Activated T-helper 2 cell treated with anti-CD3 and anti-CD28 coated beads, Interferon-gamma antibody, Interleukin-2, Interleukin-4, amounts not matched to agents 10 μg/mL and 5 μg/mL and 100 μg/mL, durations not matched to agents 14 hours and 24 hours and 36 hours (primary cell): ENCODE results near the gene SS18L1. TPM values are rescaled to one million over a fixed set of nuclear protein-coding genes. Genes with fewer than 3 reads are reported as not detected.

Experiments used
- DNase-seq: peaks from one replicate; pipeline ENCODE4 v3.0.0; 2021; ENCODE audit warnings: low spot score
- H3K27ac Mint-ChIP-seq: one replicate; pipeline ENCODE4 v1.8.0; 2021; ENCODE audit warnings: mixed read lengths
- H3K27me3 Mint-ChIP-seq: one replicate; pipeline ENCODE4 v1.8.0; 2021; ENCODE audit warnings: low read depth, mixed read lengths
- H3K36me3 Mint-ChIP-seq: one replicate; pipeline ENCODE4 v1.8.0; 2021; ENCODE audit warnings: low read depth, mixed read lengths
- H3K4me1 Mint-ChIP-seq: one replicate; pipeline ENCODE4 v1.8.0; 2021; ENCODE audit warnings: low read depth, mixed read lengths
- H3K4me3 Mint-ChIP-seq: one replicate; pipeline ENCODE4 v1.8.0; 2021; ENCODE audit warnings: low read depth, mild to moderate bottlenecking, moderate library complexity, mixed read lengths
- H3K9me3 Mint-ChIP-seq: one replicate; pipeline ENCODE4 v1.8.0; 2021; ENCODE audit warnings: mixed read lengths
- intact Hi-C: fragments of 100-400 bp; cut with micrococcal nuclease; formaldehyde crosslinking; loops from one replicate; pipeline ENCODE4 v1.15.1; 2023
- total RNA-seq: library from RNA; stranded (reverse); gene quantifications from 2 replicates; pipeline ENCODE4 v1.2.3, GENCODE V29; 2022

Gene SS18L1
- total RNA-seq, 1 donor from 2014 or later = 26.0 TPM

GRCh38 chr20:62135573-62136266, 7.8 kb upstream of the SS18L1 start:
- intact Hi-C loops = no loop called here
- Mint-ChIP-seq H3K4me3 (no peak overlapping the region), H3K27me3 (no peaks in the 10 kb centered on the region), H3K9me3 (no peaks in the 10 kb centered on the region), H3K36me3 (peaks cover 90% of the 10 kb centered on the region), H3K4me1 (peaks cover 21% of the 10 kb centered on the region), H3K27ac (no peak overlapping the region)
- DNase-seq = no peak

GRCh38 chr20:62136283-62137091, 7.1 kb upstream of the SS18L1 start:
- intact Hi-C loops = no loop called here
- Mint-ChIP-seq H3K4me3 (no peak overlapping the region), H3K36me3 (peaks cover 89% of the 10 kb centered on the region), H3K27me3 (no peaks in the 10 kb centered on the region), H3K27ac (no peak overlapping the region), H3K4me1 (peaks cover 27% of the 10 kb centered on the region), H3K9me3 (no peaks in the 10 kb centered on the region)
- DNase-seq = peak; percentile 49

- intact Hi-C loops = no loop called here
- Mint-ChIP-seq H3K36me3 (peaks cover 90% of the 10 kb centered on the region), H3K4me1 (peaks cover 30% of the 10 kb centered on the region), H3K27ac (no peak overlapping the region), H3K9me3 (no peaks in the 10 kb centered on the region), H3K4me3 (no peak overlapping the region), H3K27me3 (no peaks in the 10 kb centered on the region)
- no peak for DNase-seq
Observed at GRCh38 chr20:62137092-62137384, 6.5 kb upstream of the SS18L1 start.

GRCh38 chr20:62137478-62138203, 5.9 kb upstream of the SS18L1 start:
- Mint-ChIP-seq H3K27ac (no peak overlapping the region), H3K9me3 (no peaks in the 10 kb centered on the region), H3K36me3 (peaks cover 89% of the 10 kb centered on the region), H3K27me3 (no peaks in the 10 kb centered on the region), H3K4me3 (no peak overlapping the region), H3K4me1 (peaks cover 28% of the 10 kb centered on the region)
- DNase-seq = no peak
- intact Hi-C loops = no loop called here

GRCh38 chr20:62138204-62138543, 5.4 kb upstream of the SS18L1 start:
- no peak overlapping the region for H3K4me3 Mint-ChIP-seq

GRCh38 chr20:62138912-62139311, 4.7 kb upstream of the SS18L1 start:
- Mint-ChIP-seq H3K27me3 (no peaks in the 10 kb centered on the region), H3K4me1 (peaks cover 25% of the 10 kb centered on the region), H3K9me3 (no peaks in the 10 kb centered on the region), H3K27ac (no peak overlapping the region), H3K36me3 (peaks cover 79% of the 10 kb centered on the region), H3K4me3 (no peak overlapping the region)
- intact Hi-C loops = no loop called here
- no peak for DNase-seq

More at GRCh38 chr20:62138204-62138543, 5.4 kb upstream of the SS18L1 start:
- Mint-ChIP-seq H3K36me3 (peaks cover 86% of the 10 kb centered on the region), H3K9me3 (no peaks in the 10 kb centered on the region), H3K27me3 (no peaks in the 10 kb centered on the region), H3K4me1 (peaks cover 27% of the 10 kb centered on the region), H3K27ac (peak overlapping the region; percentile 1)
- no peak for DNase-seq
- intact Hi-C loops = no loop called here

- H3K27ac Mint-ChIP-seq = no peak overlapping the region
- H3K9me3 Mint-ChIP-seq = no peaks in the 10 kb centered on the region
- no peak for DNase-seq
- peaks cover 75% of the 10 kb centered on the region for H3K36me3 Mint-ChIP-seq
- H3K27me3 Mint-ChIP-seq = no peaks in the 10 kb centered on the region
- no peak overlapping the region for H3K4me3 Mint-ChIP-seq
- intact Hi-C loops = loop anchor here (2.0 to 5.0 kb wide), 2 partner anchors 73 to 127 kb away; no protein-coding TSS in a partner anchor
- peaks cover 23% of the 10 kb centered on the region for H3K4me1 Mint-ChIP-seq
Observed at GRCh38 chr20:62139636-62140035, 3.9 kb upstream of the SS18L1 start.

- Mint-ChIP-seq H3K4me3 (peak overlapping the region; percentile 92), H3K9me3 (no peaks in the 10 kb centered on the region), H3K36me3 (peaks cover 77% of the 10 kb centered on the region), H3K27ac (peak overlapping the region; percentile 90), H3K4me1 (peaks cover 34% of the 10 kb centered on the region), H3K27me3 (no peaks in the 10 kb centered on the region)
- intact Hi-C loops = loop anchor here (1.0 to 5.0 kb wide), 3 partner anchors 41 to 129 kb away; no protein-coding TSS in a partner anchor
- DNase-seq = no peak
Observed at GRCh38 chr20:62141043-62141396, 2.5 kb upstream of the SS18L1 start.

GRCh38 chr20:62141397-62142251, 1.9 kb upstream of the SS18L1 start:
- no peak for DNase-seq
- intact Hi-C loops = loop anchor here (1.0 to 5.0 kb wide), 4 partner anchors 19 to 129 kb away; no protein-coding TSS in a partner anchor
- peak overlapping the region; percentile 92 for H3K4me3 Mint-ChIP-seq
- no peaks in the 10 kb centered on the region for H3K9me3 Mint-ChIP-seq
- peak overlapping the region; percentile 90 for H3K27ac Mint-ChIP-seq
- H3K4me1 Mint-ChIP-seq = peaks cover 34% of the 10 kb centered on the region
- H3K36me3 Mint-ChIP-seq = peaks cover 71% of the 10 kb centered on the region
- no peaks in the 10 kb centered on the region for H3K27me3 Mint-ChIP-seq

GRCh38 chr20:62142252-62143080, 1.1 kb upstream of the SS18L1 start:
- peak; percentile 23 for DNase-seq
- Mint-ChIP-seq H3K27ac (peak overlapping the region; percentile 90), H3K4me3 (peak overlapping the region; percentile 92), H3K4me1 (peaks cover 38% of the 10 kb centered on the region), H3K36me3 (peaks cover 63% of the 10 kb centered on the region), H3K9me3 (no peaks in the 10 kb centered on the region), H3K27me3 (no peaks in the 10 kb centered on the region)
- intact Hi-C loops = loop anchor here (1.0 to 5.0 kb wide), 4 partner anchors 18 to 160 kb away; partner anchors contain the start of gene ADRM1

- Mint-ChIP-seq H3K4me1 (peaks cover 38% of the 10 kb centered on the region), H3K36me3 (peaks cover 46% of the 10 kb centered on the region), H3K27ac (peak overlapping the region; percentile 72), H3K27me3 (no peaks in the 10 kb centered on the region), H3K9me3 (no peaks in the 10 kb centered on the region), H3K4me3 (peak overlapping the region; percentile 84)
- peak; percentile 53 for DNase-seq
- intact Hi-C loops = loop anchor here (1.0 to 5.0 kb wide), 4 partner anchors 17 to 158 kb away; partner anchors contain the start of gene ADRM1
Observed at GRCh38 chr20:62143957-62144825, 622 bp downstream of the SS18L1 start.
